GM12892 (cell line): ENCODE data around the gene ZIC4.

Source experiments
- POLR2A ChIP-seq: IDR thresholded peaks from 2 replicates; pipeline ENCODE4 v1.6.1; 2011; ENCODE audit warnings: low read depth, low read length, control low read depth
- POLR2AphosphoS5 ChIP-seq: IDR thresholded peaks from 2 replicates; pipeline ENCODE4 v1.6.1; 2011; ENCODE audit warnings: low read depth, low read length, control low read depth
- TAF1 ChIP-seq: IDR thresholded peaks from 2 replicates; pipeline ENCODE4 v1.6.1; 2011; ENCODE audit warnings: low read depth, mild to moderate bottlenecking, control low read depth, low read length, borderline replicate concordance

- no peak for TF ChIP-seq POLR2A
- TF ChIP-seq POLR2AphosphoS5, result no peak
- TF ChIP-seq TAF1, result no peak
Measured at GRCh38 chr3:147341727-147342126, 64.6 kb downstream of the ZIC4 start.
